SK-N-SH (cell line): ENCODE measurements around the gene BEST3. TPM values are rescaled to one million over a fixed set of nuclear protein-coding genes. Genes with fewer than 3 reads are reported as not detected.
A peak's percentile ranks its signal among the peaks of the same experiment; 100 is the strongest.

Experiments
- CTCF ChIA-PET: fragments of 300-600, 350-600 bp; formaldehyde crosslinking; extraction: SDS; loops from one replicate; lab custom pipeline; 2021; lab: Yijun Ruan, JAX
- POLR2A ChIA-PET: fragments of 350-600 bp; sonication (Branson Sonifier 250); formaldehyde crosslinking; extraction: SDS; loops from one replicate; lab custom pipeline; 2020; ENCODE audit warnings: antibody characterized with exemption, inconsistent platforms; lab: Yijun Ruan, JAX
- DNase-seq: peaks from one replicate; pipeline ENCODE4 v3.0.0; 2012
- H2AFZ ChIP-seq: fragments of 200-600 bp; sonication (generic); 2 replicates; pipeline ENCODE4 v1.8.1; 2016; ENCODE audit warnings: antibody characterized with exemption, mild to moderate bottlenecking, low read depth
- H3F3A ChIP-seq: fragments of 200-600 bp; sonication (generic); replicated peaks from 2 replicates; pipeline ENCODE3; 2016; ENCODE audit warnings: antibody characterized with exemption, mild to moderate bottlenecking; ENCODE audit not compliant: insufficient read depth
- H3K27ac ChIP-seq, 2 experiments: fragments of 200-500 bp in 1 of 2; fragments of 200-600 bp in 1 of 2; sonication (Bioruptor generic) in 1 of 2; sonication (generic), shearing (Covaris generic) in 1 of 2; 2 replicates each; pipeline versions ENCODE4 v1.5.1 to v1.6.1; 2014 to 2016; ENCODE audit warnings: low read depth in 2 of 2, inconsistent platforms in 1 of 2, low read length in 1 of 2, mild to moderate bottlenecking in 1 of 2, mixed read lengths in 1 of 2
- H3K27me3 ChIP-seq: fragments of 200-600 bp; sonication (generic), shearing (Covaris generic); 2 replicates; pipeline ENCODE4 v1.6.1; 2016; ENCODE audit warnings: mixed run types; ENCODE audit not compliant: insufficient read depth
- H3K36me3 ChIP-seq, 2 experiments: fragments of 200-500 bp in 1 of 2; fragments of 200-600 bp in 1 of 2; sonication (Bioruptor generic) in 1 of 2; sonication (generic) in 1 of 2; replicated peaks in 1 of 2; 2 replicates each; pipeline versions ENCODE3 to v1.5.1; 2014 to 2016; ENCODE audit warnings: low read length in 1 of 2, mild to moderate bottlenecking in 1 of 2; ENCODE audit not compliant: insufficient read depth in 2 of 2, control insufficient read depth in 1 of 2
- H3K4me1 ChIP-seq, 2 experiments: fragments of 200-500 bp in 1 of 2; fragments of 200-600 bp in 1 of 2; sonication (Bioruptor generic) in 1 of 2; sonication (generic), shearing (Covaris generic) in 1 of 2; 2 replicates each; pipeline versions ENCODE4 v1.5.1 to v1.6.1; 2014 to 2016; ENCODE audit warnings: low read depth in 1 of 2, low read length in 1 of 2, mixed run types in 1 of 2; ENCODE audit not compliant: insufficient read depth in 2 of 2, control insufficient read depth in 1 of 2
- H3K4me2 ChIP-seq: fragments of 200-600 bp; sonication (generic), shearing (Covaris generic); 2 replicates; pipeline ENCODE4 v1.6.1; 2017; ENCODE audit warnings: mixed run types
- H3K4me3 ChIP-seq, 2 experiments: fragments of 200-500 bp in 1 of 2; fragments of 200-600 bp in 1 of 2; sonication (Bioruptor generic) in 1 of 2; sonication (generic), shearing (Covaris generic) in 1 of 2; 2 replicates each; pipeline versions ENCODE4 v1.5.1 to v1.8.1; 2014 to 2016; ENCODE audit warnings: low read depth in 2 of 2, inconsistent platforms in 1 of 2, low read length in 1 of 2, mild to moderate bottlenecking in 1 of 2, mixed read lengths in 1 of 2, moderate library complexity in 1 of 2
- H3K79me2 ChIP-seq: fragments of 200-600 bp; sonication (generic); 2 replicates; pipeline ENCODE4 v1.8.1; 2017; ENCODE audit warnings: mild to moderate bottlenecking; ENCODE audit not compliant: insufficient read depth
- H3K9ac ChIP-seq: fragments of 200-600 bp; sonication (generic); 2 replicates; pipeline ENCODE4 v1.6.1; 2017; ENCODE audit warnings: mixed run types
- H3K9me2 ChIP-seq: fragments of 200-600 bp; sonication (generic); 2 replicates; pipeline ENCODE4 v1.6.1; 2017; ENCODE audit warnings: mixed run types
- H3K9me3 ChIP-seq: fragments of 200-600 bp; sonication (generic); 2 replicates; pipeline ENCODE4 v1.6.1; 2017; ENCODE audit warnings: mixed run types, mild to moderate bottlenecking, moderate library complexity
- H4K20me1 ChIP-seq: fragments of 200-600 bp; sonication (generic); 2 replicates; pipeline ENCODE4 v1.6.1; 2017; ENCODE audit warnings: mild to moderate bottlenecking, mixed run types; ENCODE audit not compliant: insufficient read depth
- ELF1 ChIP-seq: IDR thresholded peaks from 2 replicates; pipeline ENCODE4 v1.4.0; 2012
- EP300 ChIP-seq, 2 experiments: IDR thresholded peaks; 2 replicates each; pipeline versions ENCODE4 v1.4.0 to v1.6.1; 2012; ENCODE audit warnings: borderline replicate concordance in 1 of 2, low read depth in 1 of 2, low read length in 1 of 2
- FOSL2 ChIP-seq: IDR thresholded peaks from 2 replicates; pipeline ENCODE4 v1.4.0; 2012; ENCODE audit warnings: low read depth, mild to moderate bottlenecking, moderate library complexity, borderline replicate concordance
- GABPA ChIP-seq: IDR thresholded peaks from 2 replicates; pipeline ENCODE4 v1.4.0; 2012; ENCODE audit warnings: low read depth, mild to moderate bottlenecking
- IRF3 ChIP-seq: fragments of 150-350 bp; IDR thresholded peaks from 2 replicates; pipeline ENCODE4 v1.6.1; 2016; ENCODE audit warnings: mild to moderate bottlenecking, low read depth, low read length
- JUND ChIP-seq: IDR thresholded peaks from 2 replicates; pipeline ENCODE4 v1.4.0; 2012
- MEF2A ChIP-seq: IDR thresholded peaks from 2 replicates; pipeline ENCODE4 v1.4.0; 2012; ENCODE audit warnings: low read depth, borderline replicate concordance
- NRF1 ChIP-seq: IDR thresholded peaks from 2 replicates; pipeline ENCODE4 v1.6.1; 2012; ENCODE audit warnings: low read depth, mild to moderate bottlenecking, low read length
- PBX3 ChIP-seq: IDR thresholded peaks from 2 replicates; pipeline ENCODE4; 2012
- POLR2AphosphoS5 ChIP-seq: IDR thresholded peaks from 2 replicates; pipeline ENCODE4 v1.6.1; 2012; ENCODE audit warnings: low read depth, low read length
- RCOR1 ChIP-seq: fragments of 150-350 bp; IDR thresholded peaks from 2 replicates; pipeline ENCODE4 v1.6.1; 2017; ENCODE audit warnings: antibody characterized with exemption, low read length
- RFX5 ChIP-seq: IDR thresholded peaks from 2 replicates; pipeline ENCODE4 v1.6.1; 2012; ENCODE audit warnings: mild to moderate bottlenecking, improper control_type of control experiment, low read length
- SIN3A ChIP-seq: IDR thresholded peaks from 2 replicates; pipeline ENCODE4 v1.6.1; 2012; ENCODE audit warnings: low read depth, mild to moderate bottlenecking, low read length, moderate library complexity, borderline replicate concordance
- TCF12 ChIP-seq: IDR thresholded peaks from 2 replicates; pipeline ENCODE4 v1.4.0; 2012
- TEAD4 ChIP-seq: IDR thresholded peaks from 2 replicates; pipeline ENCODE4 v1.4.0; 2012; ENCODE audit warnings: mild to moderate bottlenecking, borderline replicate concordance; ENCODE audit not compliant: insufficient read depth
- WGBS: methylation state at CpG from one replicate; pipeline ENCODE4 v1.1.6; 2017; ENCODE audit warnings: low lambda C conversion rate; 5-methylcytosine and 5-hydroxymethylcytosine counted together
- polyA plus RNA-seq, 3 experiments: library from polyadenylated mRNA; depleted of rRNA; stranded (reverse); fragments of >200 nt; gene quantifications; 2 replicates each; pipeline ENCODE4 v1.2.3, GENCODE V29; 2012

The BEST3 gene
- polyA plus RNA-seq, 1 of the 3 experiments (the other 2 are of a cell fraction): 0.48 TPM

- no peaks in the 10 kb centered on the region for H3K9me3 ChIP-seq
- DNase-seq: no peak
- H3K27ac ChIP-seq: no peak overlapping the region
- peaks cover 4% of the 10 kb centered on the region for H3F3A ChIP-seq
- H3K9ac ChIP-seq: no peak overlapping the region
- ChIA-PET POLR2A (no interaction called here), CTCF (interaction anchor here (1.8 kb wide), 1 partner anchor 18 kb away, joined by 5 read pairs; no protein-coding TSS in a partner anchor)
- H3K27me3 ChIP-seq: no peaks in the 10 kb centered on the region
- no peaks in the 10 kb centered on the region for H3K36me3 ChIP-seq
- H3K4me3 ChIP-seq: no peak overlapping the region
- no peak overlapping the region for H3K4me2 ChIP-seq
- no peaks in the 10 kb centered on the region for H3K79me2 ChIP-seq
- no peaks in the 10 kb centered on the region for H3K9me2 ChIP-seq
- 81% methylated on average over 9 of the region's 9 CpGs for WGBS
- TF ChIP-seq NRF1: no peak
- TF ChIP-seq ELF1: no peak
- TF ChIP-seq GABPA: no peak
- no peak for TF ChIP-seq MEF2A
- TF ChIP-seq RCOR1: no peak
- no peak for TF ChIP-seq RFX5
- no peak for TF ChIP-seq IRF3
- TF ChIP-seq SIN3A: no peak
- no peak for TF ChIP-seq JUND
- H4K20me1 ChIP-seq: no peaks in the 10 kb centered on the region
- H2AFZ ChIP-seq: no peak overlapping the region
- peaks cover 0 to 9% of the 10 kb centered on the region in 2 experiments; a peak in 1 of 4 replicates for H3K4me1 ChIP-seq
These were observed 41.5 kb downstream of the BEST3 start for GRCh38 chr12:69657376-69658137.

- no peaks in the 10 kb centered on the region for H3K79me2 ChIP-seq
- WGBS: 64% methylated on average over 11 of the region's 11 CpGs
- no peak overlapping the region; the same call in 1 of the 2 replicates for H3K4me2 ChIP-seq
- peak in 1 of 2 experiments; percentile 40; a peak in 1 of 4 replicates for TF ChIP-seq EP300 (IDR thresholded peaks at IDR 0.05; ENCODE audit: borderline replicate concordance in 1 of 2, low read depth in 1 of 2, low read length in 1 of 2)
- no peak for TF ChIP-seq SIN3A
- no peak for TF ChIP-seq RFX5
- peak; percentile 49; the same call in 1 of the 2 replicates for TF ChIP-seq FOSL2
- peak; percentile 34 for TF ChIP-seq TCF12
- TF ChIP-seq TEAD4: peak; percentile 57; the same call in 1 of the 2 replicates
- no peak for TF ChIP-seq POLR2AphosphoS5
- peak; percentile 64 for TF ChIP-seq JUND
- peak; percentile 51; the same call in 1 of the 2 replicates for TF ChIP-seq PBX3
- TF ChIP-seq, all 33 proteins: peak for 6
- Histone ChIP-seq H3K9ac (no peak overlapping the region), H3K27me3 (no peaks in the 10 kb centered on the region), H2AFZ (peak overlapping the region; percentile 28; the same call in 1 of the 2 replicates), H4K20me1 (no peaks in the 10 kb centered on the region), H3K36me3 (no peaks in the 10 kb centered on the region), H3K4me1 (peaks cover 0 to 9% of the 10 kb centered on the region in 2 experiments; a peak in 1 of 4 replicates), H3K4me3 (no peak overlapping the region), H3F3A (peaks cover 4% of the 10 kb centered on the region), H3K9me3 (no peaks in the 10 kb centered on the region), H3K9me2 (no peaks in the 10 kb centered on the region), H3K27ac (peak overlapping the region; percentile 59 to 60; a peak in 3 of 4 replicates)
- DNase-seq: no peak
- POLR2A ChIA-PET: no interaction called here
- CTCF ChIA-PET: interaction anchor here (0.6 to 1.2 kb wide), 2 partner anchors 38 to 185 kb away, joined by 3 read pairs; no protein-coding TSS in a partner anchor
These were observed 43.3 kb downstream of the BEST3 start for GRCh38 chr12:69655616-69656340.
